Naive thymus-derived CD8-positive, alpha-beta T cell (primary cell): ENCODE data around the gene ASPM. TPM values are rescaled to one million over a fixed set of nuclear protein-coding genes. Genes with fewer than 3 reads are reported as not detected.

ENCODE experiments used
- ATAC-seq, 2 donors: fragments of 150-1000 bp; cut with Tn5 transposase in 1 of 2; sonication (Bioruptor Pico), chemical (Tn5 transposase) in 1 of 2; 1 replicate in 1 of 2; 2 replicates in 1 of 2; pipeline ENCODE4 v1.10.0; 2021; ENCODE audit warnings: mild to moderate bottlenecking in 2 of 2, moderate library complexity in 2 of 2
- POLR2A ChIA-PET: fragments of 350-600 bp; sonication (Branson Sonifier 250); formaldehyde crosslinking; loops from one replicate; lab custom pipeline; 2021; ENCODE audit warnings: antibody characterized with exemption; lab: Charles Lee
- DNase-seq, 10 donors: peaks; one replicate each; pipeline versions ENCODE4 v3.0.0 to v3.0.0-alpha.2; 2020 to 2022
- H3K27ac Mint-ChIP-seq, 10 donors: one replicate each; pipeline ENCODE4 v1.8.0; 2020 to 2022; ENCODE audit warnings: mild to moderate bottlenecking in 10 of 10, mixed read lengths in 10 of 10, moderate library complexity in 4 of 10, inconsistent platforms in 1 of 10
- H3K27me3 Mint-ChIP-seq, 5 donors: one replicate each; pipeline ENCODE4 v1.8.0; 2021 to 2022; ENCODE audit warnings: mixed read lengths in 5 of 5
- H3K36me3 Mint-ChIP-seq, 3 donors: one replicate each; pipeline ENCODE4 v1.8.0; 2020 to 2022; ENCODE audit warnings: mixed read lengths in 3 of 3, mild to moderate bottlenecking in 2 of 3, inconsistent platforms in 1 of 3
- H3K4me1 Mint-ChIP-seq, 4 donors: one replicate each; pipeline ENCODE4 v1.8.0; 2021 to 2022; ENCODE audit warnings: mixed read lengths in 4 of 4
- H3K4me3 Mint-ChIP-seq, 10 donors: one replicate each; pipeline ENCODE4 v1.8.0; 2020 to 2022; ENCODE audit warnings: mild to moderate bottlenecking in 10 of 10, mixed read lengths in 10 of 10, moderate library complexity in 6 of 10, inconsistent platforms in 1 of 10
- H3K9me3 Mint-ChIP-seq, 9 donors: one replicate each; pipeline ENCODE4 v1.8.0; 2020 to 2022; ENCODE audit warnings: mixed read lengths in 9 of 9, mild to moderate bottlenecking in 3 of 9, inconsistent platforms in 1 of 9, moderate library complexity in 1 of 9
- polyA plus RNA-seq, 3 donors: library from polyadenylated mRNA; unstranded; fragments of 300-500 nt; fragmentation: Illumina TruSeq; gene quantifications; one replicate each; pipeline ENCODE4 v1.2.3, GENCODE V29; 2021
- total RNA-seq, 8 experiments: library from RNA in 2 of 8; stranded (reverse) in 2 of 8; gene quantifications; one replicate each; pipeline ENCODE4 v1.2.3 and lab custom pipeline; 2021 to 2026

The ASPM gene
- total and polyA plus RNA-seq, 5 experiments from 2014 or later = 0.16 to 0.21 TPM; not detected in 3

- DNase-seq (no peak), ATAC-seq (no peak)
- POLR2A ChIA-PET = no interaction called here
- H3K9me3 Mint-ChIP-seq = no peaks in the 10 kb centered on the region
- H3K27me3 Mint-ChIP-seq = no peaks in the 10 kb centered on the region
- H3K4me3 Mint-ChIP-seq = no peak overlapping the region
- H3K4me1 Mint-ChIP-seq = no peaks in the 10 kb centered on the region
- no peak overlapping the region for H3K27ac Mint-ChIP-seq
- peaks cover 6 to 81% (median 33%) of the 10 kb centered on the region in 3 donors for H3K36me3 Mint-ChIP-seq
These were observed 25.1 kb upstream of the ASPM start for GRCh38 chr1:197171531-197171930.

GRCh38 chr1:197170538-197170937, 24.1 kb upstream of the ASPM start:
- peaks cover 6 to 83% (median 33%) of the 10 kb centered on the region in 3 donors for H3K36me3 Mint-ChIP-seq
- no peaks in the 10 kb centered on the region for H3K27me3 Mint-ChIP-seq
- H3K4me1 Mint-ChIP-seq = no peaks in the 10 kb centered on the region
- H3K4me3 Mint-ChIP-seq = no peak overlapping the region
- H3K9me3 Mint-ChIP-seq = no peaks in the 10 kb centered on the region
- ATAC-seq (no peak), DNase-seq (no peak)
- peak overlapping the region in 2 of 10 donors; percentile 21 to 65 for H3K27ac Mint-ChIP-seq
- POLR2A ChIA-PET = no interaction called here

GRCh38 chr1:197159461-197159860, 13.0 kb upstream of the ASPM start:
- H3K27ac Mint-ChIP-seq = no peak overlapping the region
- no peaks in the 10 kb centered on the region for H3K27me3 Mint-ChIP-seq
- peaks cover 0 to 5% (median 1%) of the 10 kb centered on the region in 4 donors for H3K4me1 Mint-ChIP-seq
- no peaks in the 10 kb centered on the region for H3K9me3 Mint-ChIP-seq
- ATAC-seq = no peak
- H3K4me3 Mint-ChIP-seq = no peak overlapping the region
- POLR2A ChIA-PET = no interaction called here
- DNase-seq = no peak
- peaks cover 7 to 47% (median 21%) of the 10 kb centered on the region in 3 donors for H3K36me3 Mint-ChIP-seq

GRCh38 chr1:197156692-197157091, 10.2 kb upstream of the ASPM start:
- Mint-ChIP-seq H3K4me3 (no peak overlapping the region), H3K27me3 (no peaks in the 10 kb centered on the region), H3K27ac (no peak overlapping the region), H3K9me3 (no peaks in the 10 kb centered on the region), H3K4me1 (peaks cover 0 to 5% (median 0%) of the 10 kb centered on the region in 4 donors), H3K36me3 (peaks cover 7 to 27% (median 11%) of the 10 kb centered on the region in 3 donors)
- ATAC-seq = no peak
- DNase-seq = no peak
- POLR2A ChIA-PET = no interaction called here

- ATAC-seq (no peak), DNase-seq (no peak)
- Mint-ChIP-seq H3K4me1 (no peaks in the 10 kb centered on the region), H3K27me3 (no peaks in the 10 kb centered on the region), H3K36me3 (peaks cover 0 to 2% (median 0%) of the 10 kb centered on the region in 3 donors), H3K4me3 (no peak overlapping the region), H3K9me3 (no peaks in the 10 kb centered on the region), H3K27ac (no peak overlapping the region)
- POLR2A ChIA-PET = no interaction called here
These were observed 6.2 kb upstream of the ASPM start for GRCh38 chr1:197152662-197153061.

- Mint-ChIP-seq H3K27ac (no peak overlapping the region), H3K9me3 (no peaks in the 10 kb centered on the region), H3K4me3 (no peak overlapping the region), H3K27me3 (peaks cover 0 to 2% (median 0%) of the 10 kb centered on the region in 5 donors), H3K36me3 (no peaks in the 10 kb centered on the region), H3K4me1 (peaks cover 4 to 8% (median 6%) of the 10 kb centered on the region in 4 donors)
- POLR2A ChIA-PET = no interaction called here
- ATAC-seq (no peak), DNase-seq (no peak)
These were observed 4.7 kb upstream of the ASPM start for GRCh38 chr1:197151185-197151584.

GRCh38 chr1:197150336-197151005, 4.0 kb upstream of the ASPM start:
- ATAC-seq = no peak
- POLR2A ChIA-PET = no interaction called here
- H3K36me3 Mint-ChIP-seq = no peaks in the 10 kb centered on the region

GRCh38 chr1:197149340-197149739, 2.9 kb upstream of the ASPM start:
- Mint-ChIP-seq H3K27ac (no peak overlapping the region), H3K4me1 (peaks cover 7 to 13% (median 11%) of the 10 kb centered on the region in 4 donors), H3K27me3 (peaks cover 0 to 7% (median 0%) of the 10 kb centered on the region in 5 donors), H3K36me3 (no peaks in the 10 kb centered on the region), H3K4me3 (no peak overlapping the region), H3K9me3 (no peaks in the 10 kb centered on the region)
- POLR2A ChIA-PET = no interaction called here
- no peak for ATAC-seq
- no peak for DNase-seq

More at GRCh38 chr1:197150336-197151005, 4.0 kb upstream of the ASPM start:
- H3K4me3 Mint-ChIP-seq = no peak overlapping the region
- peaks cover 5 to 11% (median 8%) of the 10 kb centered on the region in 4 donors for H3K4me1 Mint-ChIP-seq
- H3K9me3 Mint-ChIP-seq = no peaks in the 10 kb centered on the region
- H3K27me3 Mint-ChIP-seq = peaks cover 0 to 2% (median 0%) of the 10 kb centered on the region in 5 donors
- H3K27ac Mint-ChIP-seq = no peak overlapping the region
- DNase-seq = no peak

- Mint-ChIP-seq H3K4me3 (peak overlapping the region; percentile 88 to 99 (median 91)), H3K4me1 (peaks cover 7 to 21% (median 11%) of the 10 kb centered on the region in 4 donors), H3K9me3 (no peaks in the 10 kb centered on the region), H3K27ac (no peak overlapping the region), H3K36me3 (no peaks in the 10 kb centered on the region), H3K27me3 (peaks cover 3 to 23% (median 8%) of the 10 kb centered on the region in 5 donors)
- DNase-seq (peak in 2 of 10 donors; percentile 1 to 5), ATAC-seq (no peak)
- POLR2A ChIA-PET = no interaction called here
These were observed 934 bp downstream of the ASPM start for GRCh38 chr1:197145446-197146024.

GRCh38 chr1:197144570-197145325, 1.7 kb downstream of the ASPM start:
- no peaks in the 10 kb centered on the region for H3K36me3 Mint-ChIP-seq
- no peak for DNase-seq
- ATAC-seq = no peak
- no peak overlapping the region for H3K27ac Mint-ChIP-seq
- POLR2A ChIA-PET = no interaction called here
- peaks cover 3 to 23% (median 8%) of the 10 kb centered on the region in 5 donors for H3K27me3 Mint-ChIP-seq
- H3K4me1 Mint-ChIP-seq = peaks cover 7 to 22% (median 11%) of the 10 kb centered on the region in 4 donors
- peak overlapping the region in 5 of 10 donors; percentile 38 to 88 (median 56) for H3K4me3 Mint-ChIP-seq
- H3K9me3 Mint-ChIP-seq = no peaks in the 10 kb centered on the region

- Mint-ChIP-seq H3K4me3 (peak overlapping the region in 1 of 10 donors; percentile 20), H3K36me3 (no peaks in the 10 kb centered on the region), H3K4me1 (peaks cover 7 to 22% (median 11%) of the 10 kb centered on the region in 4 donors), H3K27me3 (peaks cover 3 to 23% (median 8%) of the 10 kb centered on the region in 5 donors), H3K9me3 (no peaks in the 10 kb centered on the region), H3K27ac (no peak overlapping the region)
- POLR2A ChIA-PET = interaction anchor here (0.7 kb wide), 1 partner anchor 521 kb away, joined by 3 read pairs; no protein-coding TSS in a partner anchor
- DNase-seq (no peak), ATAC-seq (no peak)
These were observed 3.2 kb downstream of the ASPM start for GRCh38 chr1:197143276-197143675.

- Mint-ChIP-seq H3K9me3 (no peaks in the 10 kb centered on the region), H3K27me3 (peaks cover 3 to 23% (median 8%) of the 10 kb centered on the region in 5 donors), H3K36me3 (no peaks in the 10 kb centered on the region), H3K27ac (no peak overlapping the region), H3K4me3 (no peak overlapping the region), H3K4me1 (peaks cover 5 to 18% (median 8%) of the 10 kb centered on the region in 4 donors)
- ATAC-seq (no peak), DNase-seq (no peak)
- POLR2A ChIA-PET = no interaction called here
These were observed 4.9 kb downstream of the ASPM start for GRCh38 chr1:197141575-197141974.

GRCh38 chr1:197140121-197140520, 6.3 kb downstream of the ASPM start:
- no peak for ATAC-seq
- H3K9me3 Mint-ChIP-seq = no peaks in the 10 kb centered on the region
- no peak overlapping the region for H3K27ac Mint-ChIP-seq
- H3K4me1 Mint-ChIP-seq = peaks cover 0 to 12% (median 2%) of the 10 kb centered on the region in 4 donors
- H3K36me3 Mint-ChIP-seq = no peaks in the 10 kb centered on the region
- no peak for DNase-seq
- H3K4me3 Mint-ChIP-seq = no peak overlapping the region
- peaks cover 3 to 23% (median 7%) of the 10 kb centered on the region in 5 donors for H3K27me3 Mint-ChIP-seq
- POLR2A ChIA-PET = no interaction called here
